HTERT RPE-1 (cell line): ENCODE data around the gene CENPU.

Experiments
- in situ Hi-C: fragments of 300-500 bp; cut with MboI; formaldehyde crosslinking; loops from 4 replicates; pipeline ENCODE4 v1.14.3; 2020; ENCODE audit warnings: low sequenced_read_pairs

Gene CENPU

GRCh38 chr4:184645904-184646610 is 87.8 kb downstream of the CENPU start:
- in situ Hi-C loops, result no loop called here

GRCh38 chr4:184644553-184645307 is 89.2 kb downstream of the CENPU start:
- in situ Hi-C loops, result no loop called here
